Measurements from ENCODE around the gene C7orf25.
A peak's percentile ranks its signal among the peaks of the same experiment; 100 is the strongest.

Gene C7orf25

GRCh38 chr7:42911454-42912447 lies at the start of gene C7orf25:
C7orf25 (minus strand) TSS chr7:42912070; CDS start chr7:42910900, 1,170 bp downstream.
- DNase-seq: peak; percentile 88 to 97

DNA sequence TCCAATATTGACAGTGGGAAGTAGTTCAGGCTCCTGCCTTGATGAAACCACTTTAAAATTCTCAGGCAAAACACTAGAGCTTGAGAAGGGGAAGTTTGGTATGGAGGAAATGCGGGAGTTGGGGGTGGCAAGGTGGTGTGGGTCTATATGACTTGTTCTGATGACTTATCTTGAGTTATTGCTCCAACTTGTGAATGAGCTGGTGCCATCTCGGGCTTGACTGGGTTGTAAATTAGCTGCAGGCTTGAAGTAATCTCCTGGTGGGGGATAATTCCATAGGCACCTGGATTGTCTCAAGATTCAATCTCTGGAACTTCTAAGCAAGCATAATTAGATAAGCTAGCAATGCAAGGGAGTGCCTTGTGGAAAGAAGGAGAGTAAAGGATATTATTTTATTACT lies 49.3 kb upstream of the C7orf25 start:
- no peak for DNase-seq

GRCh38 chr7:42960762-42961161 lies 48.9 kb upstream of the C7orf25 start:
- DNase-seq: no peak

- no peak for DNase-seq
Measured at GRCh38 chr7:42959549-42959948, 47.7 kb upstream of the C7orf25 start.

DNA sequence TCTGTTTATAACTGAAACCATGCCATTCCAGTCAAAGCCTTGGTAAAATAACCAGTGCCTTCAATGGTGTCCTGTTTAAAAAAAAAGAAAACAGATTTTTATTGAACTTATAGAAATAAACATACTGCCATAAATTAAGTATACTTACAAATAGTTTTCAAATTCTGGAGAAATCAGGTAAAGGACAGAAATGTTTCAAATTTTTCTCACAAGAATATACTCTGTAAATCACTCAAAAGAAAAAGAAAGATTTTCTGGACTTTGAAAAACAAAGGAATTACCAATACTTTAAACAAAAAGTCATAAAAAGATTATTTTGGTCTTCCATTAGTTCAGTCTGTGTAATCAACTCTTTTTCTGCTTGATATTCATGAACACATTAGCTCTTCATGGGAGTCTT lies 44.2 kb upstream of the C7orf25 start:
- DNase-seq: no peak

DNA sequence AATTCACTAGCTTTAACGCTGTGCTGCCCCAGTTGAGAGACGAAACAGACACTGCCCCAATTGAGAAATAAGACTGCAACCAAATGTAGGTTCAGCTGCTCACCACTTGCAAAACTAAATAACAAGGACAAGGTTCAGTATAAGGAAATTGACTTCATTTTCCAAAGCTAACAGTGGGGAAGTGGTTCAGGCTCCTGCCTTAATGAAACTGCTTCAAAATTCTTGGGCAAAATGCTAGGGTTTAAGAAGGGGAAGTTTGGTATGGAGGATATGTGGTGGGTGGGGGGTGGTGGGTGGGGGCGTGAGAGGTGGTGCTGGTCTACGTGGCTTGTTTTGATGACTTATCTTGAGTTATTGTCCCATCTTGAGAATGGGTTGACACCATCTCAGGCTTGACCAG lies 42.1 kb upstream of the C7orf25 start:
- no peak for DNase-seq

DNA sequence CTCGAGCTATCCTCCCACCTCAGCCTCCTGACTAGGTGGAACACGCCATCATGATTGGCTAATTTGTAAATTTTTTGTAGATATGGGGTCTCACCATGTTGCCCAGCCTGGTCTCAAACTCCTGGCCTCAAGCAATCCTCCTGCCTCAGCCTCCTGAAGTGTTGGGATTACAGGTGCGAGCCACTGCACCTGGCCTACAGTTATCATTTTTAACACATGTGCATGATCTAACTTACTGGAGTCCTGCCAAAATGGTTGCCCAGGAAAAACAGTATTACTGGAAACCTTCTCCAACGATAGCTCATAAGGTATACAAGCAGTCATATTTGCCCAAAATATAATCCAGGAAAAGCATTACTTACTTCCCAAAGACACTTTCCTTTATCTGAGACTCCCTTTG lies 40.5 kb upstream of the C7orf25 start:
- no peak for DNase-seq

DNA sequence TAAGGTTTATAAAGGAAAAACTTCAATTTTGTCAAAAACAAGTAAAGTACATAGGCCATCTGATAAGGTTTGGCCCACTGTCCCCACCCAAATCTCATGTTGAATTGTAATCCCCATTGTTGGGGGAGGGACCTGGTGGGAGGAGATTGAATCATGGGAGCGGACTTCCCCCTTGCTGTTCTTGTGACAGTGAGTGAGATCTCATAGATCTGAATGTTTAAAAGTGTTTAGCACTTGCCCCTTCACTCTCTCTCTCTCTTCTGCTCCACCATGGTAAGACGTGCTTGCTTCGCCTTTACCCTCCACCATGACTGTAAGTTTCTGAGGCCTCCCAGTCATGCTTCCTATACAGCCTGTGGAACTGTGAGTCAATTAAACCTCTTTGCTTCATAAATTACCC lies 38.5 kb upstream of the C7orf25 start:
- no peak for DNase-seq

GRCh38 chr7:42947521-42947920 lies 35.7 kb upstream of the C7orf25 start:
- no peak for DNase-seq

GRCh38 chr7:42946627-42946950 lies 34.7 kb upstream of the C7orf25 start:
- no peak for DNase-seq

DNA sequence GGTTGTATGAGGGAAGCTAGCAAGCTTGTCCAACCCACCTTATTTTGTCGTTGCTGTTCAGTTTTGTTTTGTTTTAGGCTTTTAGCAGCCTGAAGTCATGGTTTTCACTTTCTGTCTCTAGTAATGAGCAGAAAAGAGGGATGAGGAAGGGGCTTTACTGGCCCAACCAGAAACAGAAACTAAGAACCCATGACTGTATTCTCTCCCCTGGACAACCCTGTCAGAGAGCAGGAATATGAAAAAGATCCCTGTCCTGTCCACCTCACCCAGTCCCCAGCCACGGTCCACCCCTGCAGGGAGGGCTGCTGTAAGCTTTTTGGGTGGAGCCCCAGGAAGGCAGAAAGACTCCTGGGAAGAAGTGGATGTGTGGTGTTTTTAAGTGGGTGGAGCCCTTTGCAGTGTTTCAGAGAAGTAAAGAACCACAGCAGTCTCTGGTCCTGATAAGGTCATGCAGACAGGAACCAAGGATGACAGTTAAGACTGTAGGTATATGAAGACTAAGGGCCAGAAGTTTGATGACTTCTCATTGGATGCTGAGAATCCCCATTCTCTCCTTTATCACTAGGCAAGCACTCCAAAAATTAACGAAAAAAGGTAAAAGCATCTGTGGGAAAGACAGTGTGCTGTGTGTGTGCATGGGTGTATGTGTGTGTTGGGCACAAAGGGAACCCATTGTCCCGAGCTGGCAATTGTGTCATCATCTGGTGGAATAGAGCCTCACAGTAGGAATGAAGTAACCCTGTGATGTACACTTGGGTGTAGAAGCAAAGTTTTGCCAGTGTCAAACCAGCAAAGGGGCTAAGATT lies 34.2 kb upstream of the C7orf25 start:
- DNase-seq: no peak

- DNase-seq: peak; percentile 29 to 80
Measured at GRCh38 chr7:42940985-42941847, 29.3 kb upstream of the C7orf25 start.

DNA sequence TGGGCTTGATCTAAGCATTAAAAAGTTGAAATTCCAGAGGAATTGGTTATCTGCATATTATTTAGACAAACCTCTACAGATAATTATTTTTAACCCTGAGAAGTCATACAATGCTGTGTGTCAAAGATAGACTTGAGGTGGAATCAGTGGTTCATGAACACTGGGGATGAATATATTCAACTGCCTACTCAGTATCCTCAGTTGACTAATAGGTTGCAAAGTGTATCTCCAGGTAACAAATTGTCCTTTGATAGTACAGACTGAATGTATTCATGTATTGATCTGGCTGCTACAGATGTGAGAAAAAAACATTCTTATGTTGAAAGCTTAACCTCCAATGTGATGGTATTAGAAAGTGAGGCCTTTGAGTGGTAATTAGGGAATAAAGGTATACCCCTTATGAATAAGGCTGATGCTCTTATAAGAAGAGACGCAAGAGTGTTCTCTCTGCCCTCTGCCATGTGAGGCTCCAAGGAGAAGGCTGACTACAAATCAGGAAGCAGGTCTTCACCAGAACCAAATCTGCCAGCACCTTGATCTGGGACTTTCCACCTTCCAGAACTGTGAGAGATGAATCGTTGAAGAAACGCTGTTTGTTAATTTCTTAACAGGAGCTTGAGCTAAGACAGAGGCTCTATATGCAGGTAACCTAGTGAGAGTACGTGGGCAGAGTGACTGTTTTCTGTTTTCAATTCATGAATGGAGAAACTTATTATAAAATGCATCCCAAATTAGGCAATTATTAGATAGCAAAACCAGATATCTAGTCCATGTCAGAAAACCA lies 27.8 kb upstream of the C7orf25 start:
- no peak for DNase-seq

- no peak for DNase-seq
Measured at GRCh38 chr7:42935861-42936260, 24.0 kb upstream of the C7orf25 start.

DNA sequence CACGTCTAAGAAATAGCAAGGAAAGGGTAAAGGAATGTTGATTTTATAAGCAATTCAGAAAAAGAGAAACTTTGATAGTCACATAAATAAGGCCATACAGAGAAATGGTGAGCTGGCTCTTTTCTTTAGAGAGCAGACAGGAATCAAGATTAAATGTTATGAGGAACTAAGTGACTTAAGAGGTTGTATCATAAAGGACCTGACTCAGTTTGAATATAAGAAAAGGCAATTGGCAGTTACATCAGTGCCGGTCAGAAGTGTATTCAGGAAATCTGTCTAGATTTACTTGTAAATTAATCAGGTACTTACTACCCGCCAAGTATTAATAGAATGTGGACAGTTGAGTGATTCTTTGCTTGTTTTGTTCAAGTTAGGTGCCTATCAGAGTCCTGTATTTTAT lies 22.4 kb upstream of the C7orf25 start:
- no peak for DNase-seq

- peak; percentile 3 to 19 for DNase-seq
Measured at GRCh38 chr7:42932811-42933591, 21.1 kb upstream of the C7orf25 start.

- DNase-seq: peak; percentile 97 to 98
Measured at GRCh38 chr7:42931834-42932651, 20.2 kb upstream of the C7orf25 start, which contains the start of the genes MRPL32 and PSMA2. MRPL32 (plus strand) TSS chr7:42932376; CDS start chr7:42932387, 11 bp downstream. PSMA2 (minus strand) TSS chr7:42932174; CDS start chr7:42932158, 16 bp downstream.

GRCh38 chr7:42931447-42931833 lies 19.6 kb upstream of the C7orf25 start:
- DNase-seq: no peak

- DNase-seq: no peak
Measured at GRCh38 chr7:42930889-42931288, 19.0 kb upstream of the C7orf25 start.

- DNase-seq: no peak
Measured at GRCh38 chr7:42929449-42929848, 17.6 kb upstream of the C7orf25 start.

Measured in NCI-H526 (cell line).